ENCODE results near the gene PAM16.

The PAM16 gene

GRCh38 chr16:4341250-4341649 lies 9.9 kb downstream of the PAM16 start:
- Histone ChIP-seq H3K4me3 (ENCODE audit: low read length) (no peak overlapping the region), H2BK5ac (ENCODE audit: low read length) (no peak overlapping the region), H3K4me1 (ENCODE audit: control insufficient read depth, low read depth, low read length) (no peaks in the 10 kb centered on the region), H2BK120ac (ENCODE audit: low read depth, low read length) (no peak overlapping the region), H3K56ac (ENCODE audit: low read length) (no peak overlapping the region), H2BK15ac (replicated peaks; ENCODE audit: low read depth) (no peak overlapping the region), H3K4ac (ENCODE audit: low read depth, low read length) (no peak overlapping the region), H4K8ac (ENCODE audit: low read depth, low read length) (no peak overlapping the region), H3K9ac (ENCODE audit: low read length) (no peak overlapping the region), H3K36me3 (ENCODE audit: control insufficient read depth, insufficient read depth, low read length) (no peaks in the 10 kb centered on the region), H3K79me2 (ENCODE audit: control insufficient read depth, insufficient read depth, low read length) (peaks cover 18% of the 10 kb centered on the region), H2AK5ac (ENCODE audit: low read length) (no peak overlapping the region), H3K27me3 (ENCODE audit: insufficient read depth, low read length, poor library complexity) (no peaks in the 10 kb centered on the region), H3K4me2 (ENCODE audit: low read length) (no peak overlapping the region), H3K27ac (ENCODE audit: low read depth, low read length) (no peak overlapping the region), H3K23ac (ENCODE audit: low read length) (no peak overlapping the region), H3K18ac (ENCODE audit: low read length) (no peak overlapping the region), H3K79me1 (ENCODE audit: low read length) (peaks cover 14% of the 10 kb centered on the region), H4K5ac (ENCODE audit: low read length) (no peak overlapping the region)
- no peak for DNase-seq
- WGBS (ENCODE audit: extremely low coverage, insufficient coverage, low lambda C conversion rate): no CpG with 5 or more reads among the region's 13 CpGs

DNA sequence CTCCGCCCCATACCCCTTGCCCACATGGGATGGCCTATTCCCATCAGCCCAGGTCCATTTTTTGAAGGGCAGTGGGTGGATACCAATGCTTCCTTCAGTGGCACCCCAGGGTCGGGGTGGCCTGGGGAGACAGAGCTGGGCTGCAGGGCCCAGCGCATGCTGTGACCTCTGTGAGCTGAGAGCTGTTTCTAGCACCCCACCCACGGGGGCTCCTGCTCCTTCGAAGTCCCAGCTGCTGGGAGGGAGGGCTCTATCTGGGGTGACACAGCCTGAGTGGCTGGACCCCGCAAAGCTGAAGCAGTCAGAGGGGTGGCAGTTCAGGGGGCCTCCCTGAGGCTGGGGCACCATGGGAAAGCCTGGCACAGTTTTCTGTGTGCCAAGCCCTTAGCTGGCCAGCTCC lies 10.7 kb downstream of the PAM16 start:
- Histone ChIP-seq H3K4ac (ENCODE audit: low read depth, low read length) (no peak overlapping the region), H4K8ac (ENCODE audit: low read depth, low read length) (no peak overlapping the region), H3K9ac (ENCODE audit: low read length) (no peak overlapping the region), H3K79me1 (ENCODE audit: low read length) (peaks cover 9% of the 10 kb centered on the region), H3K4me2 (ENCODE audit: low read length) (no peak overlapping the region), H3K27ac (ENCODE audit: low read depth, low read length) (no peak overlapping the region), H3K18ac (ENCODE audit: low read length) (no peak overlapping the region), H3K4me1 (ENCODE audit: control insufficient read depth, low read depth, low read length) (no peaks in the 10 kb centered on the region), H3K79me2 (ENCODE audit: control insufficient read depth, insufficient read depth, low read length) (peaks cover 14% of the 10 kb centered on the region), H2BK120ac (ENCODE audit: low read depth, low read length) (no peak overlapping the region), H2BK5ac (ENCODE audit: low read length) (no peak overlapping the region), H3K23ac (ENCODE audit: low read length) (no peak overlapping the region), H2BK15ac (replicated peaks; ENCODE audit: low read depth) (no peak overlapping the region), H3K27me3 (ENCODE audit: insufficient read depth, low read length, poor library complexity) (no peaks in the 10 kb centered on the region), H3K4me3 (ENCODE audit: low read length) (no peak overlapping the region), H2AK5ac (ENCODE audit: low read length) (no peak overlapping the region), H3K36me3 (ENCODE audit: control insufficient read depth, insufficient read depth, low read length) (no peaks in the 10 kb centered on the region), H3K56ac (ENCODE audit: low read length) (no peak overlapping the region), H4K5ac (ENCODE audit: low read length) (no peak overlapping the region)
- WGBS (ENCODE audit: extremely low coverage, insufficient coverage, low lambda C conversion rate): no CpG with 5 or more reads among the region's 6 CpGs
- DNase-seq: no peak

- Histone ChIP-seq H2BK15ac (replicated peaks; ENCODE audit: low read depth) (no peak overlapping the region), H2AK5ac (ENCODE audit: low read length) (no peak overlapping the region), H3K23ac (ENCODE audit: low read length) (no peak overlapping the region), H3K56ac (ENCODE audit: low read length) (no peak overlapping the region), H3K4me2 (ENCODE audit: low read length) (no peak overlapping the region), H4K8ac (ENCODE audit: low read depth, low read length) (no peak overlapping the region), H4K5ac (ENCODE audit: low read length) (no peak overlapping the region), H3K9ac (ENCODE audit: low read length) (no peak overlapping the region), H3K18ac (ENCODE audit: low read length) (no peak overlapping the region), H3K27me3 (ENCODE audit: insufficient read depth, low read length, poor library complexity) (no peaks in the 10 kb centered on the region), H3K79me2 (ENCODE audit: control insufficient read depth, insufficient read depth, low read length) (peaks cover 10% of the 10 kb centered on the region), H3K4me1 (ENCODE audit: control insufficient read depth, low read depth, low read length) (no peaks in the 10 kb centered on the region), H3K79me1 (ENCODE audit: low read length) (peaks cover 9% of the 10 kb centered on the region), H2BK120ac (ENCODE audit: low read depth, low read length) (no peak overlapping the region), H3K27ac (ENCODE audit: low read depth, low read length) (no peak overlapping the region), H3K36me3 (ENCODE audit: control insufficient read depth, insufficient read depth, low read length) (no peaks in the 10 kb centered on the region), H3K4ac (ENCODE audit: low read depth, low read length) (no peak overlapping the region), H2BK5ac (ENCODE audit: low read length) (no peak overlapping the region), H3K4me3 (ENCODE audit: low read length) (no peak overlapping the region)
- WGBS (ENCODE audit: extremely low coverage, insufficient coverage, low lambda C conversion rate): no CpG with 5 or more reads among the region's 14 CpGs
- DNase-seq: no peak
These were observed 11.2 kb downstream of the PAM16 start for GRCh38 chr16:4339909-4340308.

DNA sequence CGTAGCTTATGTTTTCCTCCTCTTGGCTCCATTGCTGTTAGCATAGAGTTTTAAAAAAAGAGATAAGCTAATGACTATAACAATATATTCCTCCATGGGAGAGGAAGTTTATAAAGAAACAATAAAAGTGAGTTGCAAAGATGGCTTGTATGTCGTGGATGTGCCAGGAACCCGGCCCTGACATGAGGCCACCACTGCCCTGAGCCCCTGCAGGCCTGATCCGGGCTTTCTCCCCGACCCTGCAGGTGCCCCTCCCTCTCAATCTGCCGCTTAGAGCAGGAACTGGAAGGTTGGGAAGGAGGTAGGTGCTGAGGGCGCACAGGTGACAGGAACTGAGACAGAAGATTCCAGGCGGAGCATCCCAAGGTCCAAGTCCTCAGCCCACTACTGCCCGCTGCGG lies 11.7 kb downstream of the PAM16 start:
- no CpG with 5 or more reads among the region's 10 CpGs for WGBS (ENCODE audit: extremely low coverage, insufficient coverage, low lambda C conversion rate)
- H3K9ac ChIP-seq (ENCODE audit: low read length): no peak overlapping the region
- no peak overlapping the region for H3K4me3 ChIP-seq (ENCODE audit: low read length)
- no peak overlapping the region for H3K56ac ChIP-seq (ENCODE audit: low read length)
- H4K5ac ChIP-seq (ENCODE audit: low read length): no peak overlapping the region
- no peaks in the 10 kb centered on the region for H3K36me3 ChIP-seq (ENCODE audit: control insufficient read depth, insufficient read depth, low read length)
- H3K23ac ChIP-seq (ENCODE audit: low read length): no peak overlapping the region
- no peak overlapping the region for H3K18ac ChIP-seq (ENCODE audit: low read length)
- H3K4ac ChIP-seq (ENCODE audit: low read depth, low read length): no peak overlapping the region
- peaks cover 9% of the 10 kb centered on the region for H3K79me1 ChIP-seq (ENCODE audit: low read length)
- no peak overlapping the region for H2BK120ac ChIP-seq (ENCODE audit: low read depth, low read length)
- no peak overlapping the region for H4K8ac ChIP-seq (ENCODE audit: low read depth, low read length)
- H3K4me2 ChIP-seq (ENCODE audit: low read length): no peak overlapping the region
- H3K27ac ChIP-seq (ENCODE audit: low read depth, low read length): no peak overlapping the region
- no peak for DNase-seq
- H2BK15ac ChIP-seq (replicated peaks; ENCODE audit: low read depth): no peak overlapping the region
- peaks cover 10% of the 10 kb centered on the region for H3K79me2 ChIP-seq (ENCODE audit: control insufficient read depth, insufficient read depth, low read length)
- no peak overlapping the region for H2BK5ac ChIP-seq (ENCODE audit: low read length)
- no peaks in the 10 kb centered on the region for H3K27me3 ChIP-seq (ENCODE audit: insufficient read depth, low read length, poor library complexity)
- H2AK5ac ChIP-seq (ENCODE audit: low read length): no peak overlapping the region
- no peaks in the 10 kb centered on the region for H3K4me1 ChIP-seq (ENCODE audit: control insufficient read depth, low read depth, low read length)

DNA sequence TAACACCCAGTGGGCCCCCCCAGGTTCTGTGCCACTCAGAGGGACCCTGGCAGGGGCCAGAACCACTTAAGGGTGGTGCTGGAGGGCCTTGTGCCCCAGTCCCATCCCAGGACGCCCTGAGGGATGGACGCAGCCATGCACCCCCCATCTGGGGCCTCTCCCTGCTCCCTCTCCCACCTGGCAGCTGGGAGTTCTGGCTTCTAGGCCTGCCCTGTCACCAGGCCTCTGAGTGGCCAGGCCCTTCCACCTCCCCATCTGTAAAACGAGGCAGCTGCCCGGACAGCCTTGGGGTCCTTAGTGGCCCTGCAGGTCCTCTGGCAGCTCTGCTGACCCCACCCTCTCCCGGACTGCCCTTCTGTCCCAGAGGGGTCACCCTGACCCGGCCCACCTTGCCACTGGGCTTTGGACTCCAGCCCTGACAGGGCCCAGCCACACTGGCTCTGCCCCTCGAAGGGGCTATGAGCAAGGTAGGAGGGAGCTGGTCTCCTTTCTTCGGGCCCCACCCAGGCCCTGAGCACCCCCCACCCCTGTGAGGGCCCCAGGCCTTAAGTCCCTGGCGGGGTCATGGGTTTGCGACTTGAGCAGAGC lies 12.3 kb downstream of the PAM16 start:
- Histone ChIP-seq H3K9ac (ENCODE audit: low read length) (no peak overlapping the region), H3K4me1 (ENCODE audit: control insufficient read depth, low read depth, low read length) (no peaks in the 10 kb centered on the region), H3K56ac (ENCODE audit: low read length) (no peak overlapping the region), H2AK5ac (ENCODE audit: low read length) (no peak overlapping the region), H4K5ac (ENCODE audit: low read length) (no peak overlapping the region), H2BK5ac (ENCODE audit: low read length) (no peak overlapping the region), H3K4me2 (ENCODE audit: low read length) (no peak overlapping the region), H2BK120ac (ENCODE audit: low read depth, low read length) (no peak overlapping the region), H3K4me3 (ENCODE audit: low read length) (no peak overlapping the region), H3K36me3 (ENCODE audit: control insufficient read depth, insufficient read depth, low read length) (no peaks in the 10 kb centered on the region), H2BK15ac (replicated peaks; ENCODE audit: low read depth) (no peak overlapping the region), H4K8ac (ENCODE audit: low read depth, low read length) (no peak overlapping the region), H3K18ac (ENCODE audit: low read length) (no peak overlapping the region), H3K23ac (ENCODE audit: low read length) (no peak overlapping the region), H3K27me3 (ENCODE audit: insufficient read depth, low read length, poor library complexity) (no peaks in the 10 kb centered on the region), H3K79me1 (ENCODE audit: low read length) (peaks cover 7% of the 10 kb centered on the region), H3K27ac (ENCODE audit: low read depth, low read length) (no peak overlapping the region), H3K4ac (ENCODE audit: low read depth, low read length) (no peak overlapping the region), H3K79me2 (ENCODE audit: control insufficient read depth, insufficient read depth, low read length) (peaks cover 8% of the 10 kb centered on the region)
- DNase-seq: no peak
- no CpG with 5 or more reads among the region's 10 CpGs for WGBS (ENCODE audit: extremely low coverage, insufficient coverage, low lambda C conversion rate)

DNA sequence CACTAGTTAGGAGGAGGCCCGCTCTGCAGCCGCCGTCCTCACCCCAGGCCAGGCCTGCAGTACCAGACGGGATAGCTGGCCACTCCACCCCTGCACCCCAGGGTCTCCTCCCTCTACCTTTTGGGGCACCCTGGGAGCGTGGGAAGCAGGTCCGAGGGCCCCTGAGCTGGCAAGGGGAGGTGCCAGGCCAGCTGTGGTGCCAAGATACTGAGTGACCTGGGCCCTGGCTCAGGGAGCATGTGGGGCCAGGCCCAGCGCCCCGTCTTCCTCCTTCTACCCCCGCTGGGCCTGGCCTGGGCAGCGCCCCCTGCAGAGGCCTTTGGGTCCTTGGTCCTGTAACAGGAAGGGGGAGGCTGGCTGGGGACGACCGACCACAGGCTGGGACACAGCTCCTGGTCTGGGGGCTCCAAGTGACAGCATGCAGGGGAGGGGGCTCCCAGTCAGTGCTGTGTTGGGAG lies 13.0 kb downstream of the PAM16 start:
- no peaks in the 10 kb centered on the region for H3K4me1 ChIP-seq (ENCODE audit: control insufficient read depth, low read depth, low read length)
- H3K36me3 ChIP-seq (ENCODE audit: control insufficient read depth, insufficient read depth, low read length): no peaks in the 10 kb centered on the region
- no CpG with 5 or more reads among the region's 12 CpGs for WGBS (ENCODE audit: extremely low coverage, insufficient coverage, low lambda C conversion rate)

More for the DNA sequence above, 13.0 kb downstream of the PAM16 start:
- H3K4ac ChIP-seq (ENCODE audit: low read depth, low read length): no peak overlapping the region
- peaks cover 4% of the 10 kb centered on the region for H3K79me2 ChIP-seq (ENCODE audit: control insufficient read depth, insufficient read depth, low read length)
- no peak overlapping the region for H2AK5ac ChIP-seq (ENCODE audit: low read length)
- no peak overlapping the region for H3K23ac ChIP-seq (ENCODE audit: low read length)
- no peak overlapping the region for H3K4me3 ChIP-seq (ENCODE audit: low read length)
- DNase-seq: no peak
- no peak overlapping the region for H3K18ac ChIP-seq (ENCODE audit: low read length)
- H3K9ac ChIP-seq (ENCODE audit: low read length): no peak overlapping the region
- H2BK15ac ChIP-seq (replicated peaks; ENCODE audit: low read depth): no peak overlapping the region
- H2BK5ac ChIP-seq (ENCODE audit: low read length): no peak overlapping the region
- H3K4me2 ChIP-seq (ENCODE audit: low read length): no peak overlapping the region
- no peak overlapping the region for H4K8ac ChIP-seq (ENCODE audit: low read depth, low read length)
- H3K27ac ChIP-seq (ENCODE audit: low read depth, low read length): no peak overlapping the region
- H3K79me1 ChIP-seq (ENCODE audit: low read length): peaks cover 4% of the 10 kb centered on the region
- no peak overlapping the region for H2BK120ac ChIP-seq (ENCODE audit: low read depth, low read length)
- H3K27me3 ChIP-seq (ENCODE audit: insufficient read depth, low read length, poor library complexity): no peaks in the 10 kb centered on the region
- H3K56ac ChIP-seq (ENCODE audit: low read length): no peak overlapping the region
- no peak overlapping the region for H4K5ac ChIP-seq (ENCODE audit: low read length)

Measured in mesendoderm (in vitro differentiated cells).